GM21619 (cell line): Measurements from ENCODE around the gene TRIM4.
"Not testable (repeated sequence)": the region's sequence is repeated elsewhere in the genome, so short reads cannot be mapped to it uniquely, and the experiment has no call there.

Experiments used
- ATAC-seq: cut with Tn5 transposase; IDR thresholded peaks from one replicate; pipeline ENCODE4 v1.9.1; 2021; ENCODE audit not compliant: unreplicated experiment

TRIM4 gene

DNA sequence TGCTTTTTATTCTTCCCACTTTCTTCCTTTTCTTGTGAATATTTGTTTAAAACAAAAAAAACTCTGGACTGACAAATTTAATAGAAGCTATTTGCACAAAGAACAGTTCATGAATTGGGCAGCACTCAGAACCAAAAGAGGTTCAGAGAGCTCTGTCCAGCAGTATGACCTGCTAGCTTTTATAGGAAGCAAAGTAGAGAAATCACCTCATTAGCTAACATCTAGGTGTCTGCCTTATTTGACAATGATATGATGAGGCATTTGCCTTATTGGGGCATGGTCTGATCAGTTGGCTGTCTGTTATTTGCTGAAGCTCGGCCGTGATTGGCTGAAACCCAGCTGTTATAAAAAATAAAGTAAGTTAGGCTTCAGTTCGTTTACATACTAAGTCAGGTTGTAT, 819 bp upstream of the TRIM4 start:
- no peak for ATAC-seq

- ATAC-seq, result no peak
Measured at GRCh38 chr7:99919814-99920112, 433 bp upstream of the TRIM4 start.

DNA sequence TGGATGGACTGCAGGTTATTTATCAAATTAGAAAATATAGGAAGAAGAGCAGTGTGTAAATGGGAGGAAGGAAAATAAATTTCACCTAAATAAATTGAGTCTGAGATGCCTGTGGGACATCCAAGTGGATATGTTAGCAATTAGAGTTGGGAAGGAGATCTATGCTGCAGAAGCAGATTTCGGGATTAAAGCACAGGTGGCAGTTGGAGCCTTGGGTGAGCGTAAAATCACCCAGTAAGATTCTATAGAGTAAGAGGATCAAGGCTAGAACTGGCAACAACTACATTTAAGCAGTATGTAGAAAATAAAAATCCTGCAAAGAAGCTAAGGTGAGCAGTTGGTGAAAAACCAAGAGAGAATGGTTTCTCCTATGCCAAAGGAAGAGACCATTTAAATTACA, 8.4 kb downstream of the TRIM4 start:
- no peak for ATAC-seq

DNA sequence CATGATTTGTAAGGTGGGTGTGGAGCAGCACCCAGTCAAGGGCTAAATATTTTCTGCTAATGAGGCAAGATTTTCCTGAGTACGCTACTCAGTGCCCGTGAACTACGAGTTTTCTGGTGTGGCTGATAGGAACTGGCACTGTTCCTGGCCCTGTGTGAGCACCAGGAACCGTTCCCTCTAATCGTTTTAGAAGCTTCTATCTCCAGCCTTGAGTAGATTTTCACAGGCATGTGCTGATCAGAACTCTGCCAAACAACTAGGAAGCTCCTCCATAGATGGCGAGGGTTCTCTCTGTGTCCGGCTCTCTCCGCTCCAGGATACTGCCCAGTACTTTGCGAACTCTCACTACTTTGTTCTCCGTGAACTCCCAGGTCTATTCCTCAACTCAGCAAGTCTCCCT, 17.7 kb downstream of the TRIM4 start:
- no peak for ATAC-seq

DNA sequence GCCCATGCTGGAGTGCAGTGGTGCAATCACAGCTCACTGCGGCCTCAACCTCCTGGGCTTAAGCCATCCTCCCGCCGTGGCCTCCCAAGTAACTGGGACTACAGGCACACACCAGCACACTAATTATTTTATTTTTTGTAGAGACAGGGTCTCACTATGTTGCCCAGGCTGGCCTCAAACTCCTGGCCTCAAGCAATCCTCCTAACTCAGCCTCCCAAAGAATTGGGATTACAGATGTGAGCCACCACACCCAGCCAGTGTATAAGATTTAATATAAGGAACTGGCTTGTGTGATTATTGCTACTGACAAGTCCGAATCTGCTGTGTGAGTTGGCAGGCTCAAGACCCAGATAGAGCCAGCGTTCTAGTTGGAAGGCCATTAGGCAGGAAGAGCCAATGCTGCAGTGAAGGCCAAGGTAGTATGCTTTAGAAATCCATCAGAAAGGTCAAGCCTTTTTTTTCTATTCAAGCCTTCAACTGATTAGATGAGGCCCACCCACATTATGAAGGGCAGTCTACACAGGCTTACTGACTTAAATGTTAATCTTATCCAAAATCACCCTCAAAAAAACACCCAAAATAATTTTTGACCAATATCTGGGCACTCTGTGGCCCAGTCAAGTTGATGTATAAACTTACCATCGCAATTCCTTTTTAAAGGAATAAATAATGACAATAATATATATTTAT, 19.4 kb downstream of the TRIM4 start:
- ATAC-seq, result no peak

DNA sequence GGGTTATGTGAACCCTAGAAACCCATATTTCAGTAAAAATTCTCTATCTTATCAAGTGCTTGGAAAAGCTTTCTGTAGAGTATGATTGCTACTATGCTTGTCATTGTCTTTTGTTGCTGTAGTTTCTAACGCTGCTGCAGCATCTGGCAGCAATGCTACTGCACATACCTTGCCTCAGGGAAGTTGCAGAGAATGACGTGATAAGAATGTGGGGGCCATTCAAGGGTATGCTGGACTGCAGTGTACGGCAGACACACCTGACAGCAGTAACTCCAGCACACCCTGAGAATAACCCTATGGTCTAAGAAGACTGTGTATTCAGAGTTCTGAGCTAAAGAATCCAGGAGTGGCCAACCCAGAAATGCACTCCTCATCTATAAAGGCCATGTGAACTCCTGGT, 20.5 kb downstream of the TRIM4 start:
- no peak for ATAC-seq

DNA sequence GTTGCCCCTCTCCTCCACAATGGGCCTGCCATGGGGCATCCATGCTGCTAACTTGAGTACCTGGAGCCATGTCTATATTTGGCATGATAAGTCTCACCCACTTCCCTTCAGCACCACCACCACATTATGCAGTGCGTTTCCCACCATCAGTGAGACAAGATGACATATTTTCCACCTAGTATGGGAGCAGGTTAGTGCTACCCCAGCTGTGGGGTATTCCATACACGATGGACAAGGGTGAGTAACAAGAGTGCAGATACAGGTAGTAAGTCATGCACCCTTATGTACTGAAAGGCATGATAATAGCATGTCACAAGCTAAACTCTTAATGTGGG, 21.3 kb downstream of the TRIM4 start:
- no peak for ATAC-seq

DNA sequence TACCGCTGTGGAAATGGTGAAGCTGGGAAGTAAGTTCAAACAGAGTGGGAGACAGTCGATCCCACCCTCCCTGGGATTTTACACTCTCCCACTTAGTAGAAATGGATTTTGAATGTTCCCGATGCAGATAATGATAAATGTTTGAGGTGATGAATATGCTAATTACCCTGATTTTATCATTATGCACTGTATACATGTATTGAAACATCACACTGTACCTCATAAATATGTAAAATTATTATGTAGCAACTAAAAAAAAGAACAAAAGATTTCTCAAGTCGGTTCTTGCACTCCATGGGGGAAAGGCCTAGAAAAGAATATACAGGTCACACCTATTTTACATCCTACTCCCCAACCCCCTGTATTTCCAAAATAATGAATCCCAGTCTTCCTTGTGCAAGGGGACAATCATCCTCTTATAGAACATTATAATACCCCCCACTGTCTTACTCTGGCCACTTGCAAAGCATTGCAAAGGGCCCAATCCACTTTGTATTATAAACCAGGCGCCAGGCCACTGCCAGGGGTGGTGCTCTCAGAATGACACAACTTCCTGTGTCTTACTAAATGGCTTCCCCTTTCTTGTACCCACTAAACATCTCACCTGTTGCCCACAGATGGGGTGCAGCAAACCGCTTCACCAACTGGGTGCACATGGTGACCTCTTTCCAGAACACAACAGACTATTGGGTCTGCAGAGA, 21.9 kb downstream of the TRIM4 start:
- ATAC-seq, result no peak

DNA sequence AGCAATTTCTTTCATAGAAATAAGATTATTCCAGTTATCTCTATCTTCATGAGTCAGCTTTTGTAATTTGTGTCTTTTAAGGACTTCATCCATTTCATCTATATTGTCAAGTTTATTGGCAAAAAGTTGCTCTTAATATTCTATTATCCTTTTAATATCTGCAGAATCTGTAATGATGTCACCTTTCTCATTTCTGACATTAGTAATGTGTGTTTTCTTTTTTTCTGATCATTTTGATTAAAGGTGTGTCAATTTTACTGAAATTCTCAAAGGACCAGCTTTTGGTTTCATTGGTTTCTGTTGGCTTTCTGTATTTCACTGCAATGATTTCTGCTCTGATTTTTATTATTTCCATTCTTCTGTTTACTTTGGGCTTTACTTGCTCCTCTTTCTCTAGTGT, 24.6 kb downstream of the TRIM4 start:
- ATAC-seq, result no peak

- ATAC-seq, result no peak
Measured at GRCh38 chr7:99893280-99893679, 26.1 kb downstream of the TRIM4 start.

DNA sequence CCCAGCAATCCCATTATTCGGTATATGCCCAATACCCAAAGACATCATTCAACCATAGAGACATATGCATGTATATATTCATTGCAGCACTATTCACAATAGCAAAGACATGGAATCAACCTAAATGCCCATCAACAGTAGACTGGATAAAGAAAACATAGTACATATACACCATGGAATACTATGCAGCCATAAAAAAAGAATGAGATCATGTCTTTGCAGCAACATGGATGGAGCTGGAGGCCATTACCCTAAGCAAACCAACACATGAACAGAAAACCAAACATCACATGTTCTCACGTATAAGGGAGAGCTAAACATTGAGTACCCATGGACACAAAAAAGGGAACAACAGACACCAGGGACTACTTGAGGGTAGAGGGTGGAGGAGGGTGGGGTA, 29.0 kb downstream of the TRIM4 start:
- not testable (repeated sequence) for ATAC-seq

- ATAC-seq, result not testable (repeated sequence)
Measured at GRCh38 chr7:99888366-99888765, 31.0 kb downstream of the TRIM4 start.

- no peak for ATAC-seq
Measured at GRCh38 chr7:99881370-99881769, 38.0 kb downstream of the TRIM4 start.

DNA sequence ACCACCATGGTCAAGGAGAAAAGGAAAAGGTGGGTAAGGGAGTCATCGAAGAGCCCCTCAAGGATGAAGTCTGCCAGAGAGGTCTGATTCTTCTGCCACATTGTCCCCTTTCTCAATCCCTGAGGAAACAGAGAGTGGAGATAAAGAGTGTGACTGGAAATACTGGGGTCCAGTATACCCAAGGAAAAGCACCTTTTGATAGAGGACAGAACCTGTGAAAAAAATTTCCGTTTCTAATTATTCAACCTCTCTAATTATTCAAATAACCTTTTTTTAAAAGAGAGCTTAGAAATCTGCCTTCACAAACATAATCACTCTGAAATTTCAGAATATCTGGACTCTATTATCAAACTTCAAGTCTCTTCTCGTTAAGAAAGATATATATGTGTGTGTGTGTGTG, 42.4 kb downstream of the TRIM4 start, which contains the start of gene OR2AE1:
TSS of gene OR2AE1 (minus strand) at position 101 of the 400 bp plus-strand sequence. CDS start at position 101, 0 bp downstream.
- no peak for ATAC-seq

DNA sequence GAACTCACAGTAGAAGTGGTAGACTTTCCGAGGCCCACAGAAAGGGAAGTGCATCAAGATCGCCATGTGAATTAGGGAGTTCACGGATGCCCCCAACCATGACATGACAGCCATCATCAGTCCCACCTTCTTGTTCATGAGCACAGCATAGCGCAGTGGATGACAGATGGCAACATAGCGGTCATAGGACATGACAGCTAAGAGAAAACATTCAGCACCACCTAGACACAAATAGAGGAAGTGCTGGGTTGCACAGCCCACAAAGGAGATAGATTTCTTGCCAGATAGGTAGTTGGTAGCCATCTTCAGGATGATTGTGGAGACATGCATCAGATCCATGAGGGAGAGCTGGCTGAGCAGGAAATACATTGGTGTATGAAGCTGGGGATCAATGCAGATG, 42.8 kb downstream of the TRIM4 start:
- ATAC-seq, result no peak

DNA sequence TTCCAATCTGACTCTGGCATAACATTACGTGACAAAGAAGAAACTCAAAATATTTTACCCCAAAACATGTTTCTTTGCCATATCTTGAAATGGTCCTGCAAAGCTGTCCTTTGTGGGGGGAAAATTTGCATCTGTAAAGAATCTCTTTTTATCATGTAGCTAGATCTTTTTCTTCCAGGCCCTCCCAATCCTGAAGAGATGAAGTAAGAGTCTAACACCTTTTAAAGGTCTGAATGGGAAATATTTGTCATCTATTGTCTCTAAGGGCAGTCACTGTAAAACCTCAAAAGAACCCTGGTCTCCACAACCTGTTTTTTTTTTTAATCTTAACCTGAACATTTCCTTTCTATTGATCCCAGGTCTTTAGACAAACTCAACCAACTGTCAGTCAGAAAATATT, 51.1 kb downstream of the TRIM4 start:
- ATAC-seq, result no peak

DNA sequence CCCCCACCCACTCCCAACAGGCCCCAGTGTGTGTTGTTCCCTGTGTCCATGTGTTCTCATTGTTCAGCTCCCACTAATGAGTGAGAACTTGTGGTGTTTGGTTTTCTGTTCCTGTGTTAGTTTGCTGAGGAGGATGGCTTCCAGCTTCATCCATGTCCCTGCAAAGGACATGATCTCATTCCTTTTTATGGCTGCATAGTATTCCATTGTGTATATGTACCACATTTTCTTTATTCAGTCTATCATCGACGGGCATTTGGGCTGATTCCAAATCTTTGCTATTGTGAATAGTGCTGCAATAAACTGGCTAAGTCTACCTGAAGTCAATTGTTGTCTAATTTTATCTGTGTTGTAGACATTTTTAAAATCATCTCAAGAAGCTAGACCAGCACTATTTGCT, 51.9 kb downstream of the TRIM4 start:
- not testable (repeated sequence) for ATAC-seq

GRCh38 chr7:99863847-99864440, 55.4 kb downstream of the TRIM4 start:
- ATAC-seq, result no peak

DNA sequence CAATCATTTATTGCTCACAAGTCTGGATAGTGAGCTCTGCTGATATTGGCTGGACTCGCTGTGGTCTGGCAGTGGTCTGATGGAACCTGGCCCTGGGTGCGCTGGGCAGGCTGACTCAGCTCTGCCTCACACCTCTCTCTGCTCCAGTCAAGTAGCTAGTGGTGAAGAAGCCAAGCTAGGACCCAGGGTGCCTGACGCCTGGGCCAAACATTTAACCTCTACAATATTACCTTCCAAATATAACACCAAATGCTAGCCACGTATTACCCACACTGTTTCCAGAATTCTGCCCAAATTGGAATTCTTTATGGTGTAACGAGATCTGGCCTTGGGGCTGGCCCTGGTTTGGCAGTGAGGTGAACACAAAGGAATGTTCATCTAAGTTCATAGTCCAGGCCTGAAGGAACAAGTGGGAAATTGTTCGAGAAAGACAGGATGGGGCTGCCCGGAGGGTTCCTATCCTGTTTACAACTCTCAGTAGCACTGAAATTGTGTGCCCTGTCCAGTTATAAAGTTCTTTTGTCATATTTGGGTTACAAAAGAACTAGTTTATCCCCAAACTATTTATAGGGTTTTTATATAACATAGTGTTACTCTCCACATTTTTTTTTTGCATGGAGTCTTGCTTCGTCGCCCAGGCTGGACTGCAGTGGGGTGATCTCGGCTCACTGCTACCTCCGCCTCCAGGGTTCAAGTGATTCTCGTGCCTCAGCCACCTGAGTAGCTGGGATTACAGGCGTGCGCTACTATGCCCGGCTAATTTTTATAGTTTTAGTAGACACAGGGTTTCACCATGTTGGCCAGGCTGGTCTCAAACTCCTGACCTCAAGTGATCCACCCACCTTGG, 58.8 kb downstream of the TRIM4 start:
- no peak for ATAC-seq

DNA sequence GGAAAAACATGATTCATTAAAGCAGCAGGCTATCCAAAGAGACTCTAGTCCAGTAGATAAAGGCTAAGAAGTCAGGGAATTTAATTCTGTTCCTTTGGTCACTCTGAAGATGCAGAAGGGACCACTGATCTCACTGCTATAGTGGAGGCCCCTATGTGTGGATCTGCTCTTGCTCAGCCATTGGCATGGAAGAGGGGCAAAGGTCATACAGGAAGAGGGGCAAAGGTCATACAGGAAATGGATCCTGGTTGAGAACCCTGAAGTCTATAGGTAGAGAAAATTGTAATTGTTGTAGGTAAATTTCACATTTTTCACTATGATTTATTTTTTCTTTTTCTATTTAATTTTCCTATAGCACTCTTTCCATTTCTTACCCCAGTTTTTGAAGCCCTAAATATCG, 64.1 kb downstream of the TRIM4 start:
- ATAC-seq, result no peak

DNA sequence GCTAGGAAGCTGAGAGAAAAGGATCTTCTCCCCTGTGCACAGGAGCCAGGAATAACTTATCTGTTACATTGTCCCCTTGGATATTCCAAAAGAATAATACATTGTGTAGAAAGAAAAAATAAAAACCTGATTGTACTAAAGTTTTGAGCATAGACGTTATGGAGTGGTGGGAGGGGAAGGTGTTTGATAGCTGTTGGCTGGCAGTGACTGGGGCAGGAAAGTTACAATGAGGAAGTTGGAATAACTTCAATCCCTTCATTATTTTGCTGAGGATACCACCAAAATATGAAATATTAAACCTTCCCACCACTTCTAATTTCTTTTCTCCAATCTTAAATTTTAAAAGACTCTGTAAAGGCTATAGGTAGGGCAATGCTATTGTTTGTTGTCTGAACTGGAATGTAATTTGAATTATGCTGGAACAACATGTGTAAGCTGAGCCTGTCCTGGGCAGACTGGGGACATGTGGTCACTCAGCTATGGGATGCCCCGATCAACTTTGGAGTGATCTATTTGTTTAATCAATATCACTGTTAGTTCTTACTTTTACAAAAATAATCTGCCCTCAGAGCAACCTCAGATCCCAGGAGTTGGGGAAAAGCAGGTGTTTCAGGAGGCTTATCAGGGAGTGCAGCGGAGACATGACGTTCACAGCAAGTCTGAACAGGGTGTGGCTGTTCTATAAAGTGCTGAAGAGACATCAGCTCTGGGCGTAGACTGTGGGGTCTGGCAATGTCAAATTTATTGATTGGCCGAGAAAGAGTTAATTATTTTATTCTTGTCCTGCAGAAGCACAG, 70.7 kb downstream of the TRIM4 start:
- no peak for ATAC-seq
